NCI-H2081 (cell line): Measurements from ENCODE around the gene HSPBP1.
A peak's percentile ranks its signal among the peaks of the same experiment; 100 is the strongest.

Experiments used
- DNase-seq, 2 experiments: peaks; one replicate each; lab custom pipeline; 2025; lab: John Stamatoyannopoulos, UW

Gene HSPBP1

GRCh38 chr19:55216461-55217198, 63.3 kb downstream of the HSPBP1 start:
- DNase-seq = peak; percentile 95 to 96

- DNase-seq = no peak
These were observed 66.4 kb downstream of the HSPBP1 start for GRCh38 chr19:55213547-55213946.

- DNase-seq = no peak
These were observed 67.5 kb downstream of the HSPBP1 start for GRCh38 chr19:55212447-55212846.
